Measurements from ENCODE around the gene HLF. TPM values are rescaled to one million over a fixed set of nuclear protein-coding genes. Genes with fewer than 3 reads are reported as not detected.

The HLF gene
- total RNA-seq, 1 experiment from 2014 or later = 3.2 TPM

GRCh38 chr17:55296171-55296695 is 31.5 kb downstream of the HLF start:
- H3K27ac ChIP-seq (ENCODE audit: low read depth, low read length, poor library complexity, severe bottlenecking) = no peak overlapping the region
- H3K36me3 ChIP-seq (ENCODE audit: insufficient read depth, low read length, poor library complexity, severe bottlenecking) = peaks cover 4% of the 10 kb centered on the region
- DNase-seq (ENCODE audit: low spot score) = no peak
- no peak overlapping the region for H3K4me3 ChIP-seq (ENCODE audit: low read depth, low read length, poor library complexity, severe bottlenecking)
- H3K4me1 ChIP-seq (ENCODE audit: insufficient read depth, low read length, poor library complexity, severe bottlenecking) = peaks cover 22% of the 10 kb centered on the region
- POLR2A ChIA-PET (ENCODE audit: low non-redundant PET) = no interaction called here
- H3K27me3 ChIP-seq (replicated peaks; ENCODE audit: insufficient read depth, low read depth, low read length, poor library complexity) = no peaks in the 10 kb centered on the region
- CTCF ChIA-PET = interaction anchor here (0.6 kb wide), 1 partner anchor 88 kb away, joined by 3 read pairs; no protein-coding TSS in a partner anchor
- H3K9me3 ChIP-seq (ENCODE audit: low read depth, low read length, poor library complexity, severe bottlenecking) = peaks cover 1% of the 10 kb centered on the region
- TF ChIP-seq, protein P1, sequence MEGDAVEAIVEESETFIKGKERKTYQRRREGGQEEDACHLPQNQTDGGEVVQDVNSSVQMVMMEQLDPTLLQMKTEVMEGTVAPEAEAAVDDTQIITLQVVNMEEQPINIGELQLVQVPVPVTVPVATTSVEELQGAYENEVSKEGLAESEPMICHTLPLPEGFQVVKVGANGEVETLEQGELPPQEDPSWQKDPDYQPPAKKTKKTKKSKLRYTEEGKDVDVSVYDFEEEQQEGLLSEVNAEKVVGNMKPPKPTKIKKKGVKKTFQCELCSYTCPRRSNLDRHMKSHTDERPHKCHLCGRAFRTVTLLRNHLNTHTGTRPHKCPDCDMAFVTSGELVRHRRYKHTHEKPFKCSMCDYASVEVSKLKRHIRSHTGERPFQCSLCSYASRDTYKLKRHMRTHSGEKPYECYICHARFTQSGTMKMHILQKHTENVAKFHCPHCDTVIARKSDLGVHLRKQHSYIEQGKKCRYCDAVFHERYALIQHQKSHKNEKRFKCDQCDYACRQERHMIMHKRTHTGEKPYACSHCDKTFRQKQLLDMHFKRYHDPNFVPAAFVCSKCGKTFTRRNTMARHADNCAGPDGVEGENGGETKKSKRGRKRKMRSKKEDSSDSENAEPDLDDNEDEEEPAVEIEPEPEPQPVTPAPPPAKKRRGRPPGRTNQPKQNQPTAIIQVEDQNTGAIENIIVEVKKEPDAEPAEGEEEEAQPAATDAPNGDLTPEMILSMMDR (conservative IDR thresholded peaks at IDR 0.05; ENCODE audit: low read depth, low read length) = peak; percentile 6; the same call in 1 of the 2 replicates
- TF ChIP-seq EZH2 (IDR thresholded peaks at IDR 0.05; ENCODE audit: borderline replicate concordance, low read depth, low read length, poor library complexity, severe bottlenecking) = no peak
- BruUV-seq (replicated peaks) = no TSS peak
- intact Hi-C loops (cut with micrococcal nuclease; ENCODE audit: unreplicated experiment) = loop anchor here (1.0 to 2.0 kb wide), 2 partner anchors 243 to 303 kb away; no protein-coding TSS in a partner anchor

DNA sequence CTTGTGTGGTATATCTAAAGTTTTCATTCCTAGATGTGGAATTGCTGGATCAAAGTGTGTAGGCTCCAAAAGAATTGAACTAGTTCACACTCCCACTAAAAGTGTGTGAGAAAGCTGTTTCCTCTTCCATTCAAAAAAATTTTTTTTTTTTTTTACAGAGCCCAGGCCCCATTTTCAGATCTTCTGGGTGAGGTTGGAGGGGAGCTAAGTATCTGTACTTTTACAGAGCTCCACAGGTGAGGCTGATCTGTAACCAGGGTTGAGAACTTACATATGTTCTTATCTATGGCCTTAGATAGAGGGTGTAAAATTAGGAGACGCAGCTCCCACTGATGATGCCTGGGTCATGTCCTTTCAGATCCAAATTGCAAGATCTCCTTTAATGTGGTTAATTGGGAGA is 31.9 kb downstream of the HLF start:
- POLR2A ChIA-PET (ENCODE audit: low non-redundant PET) = no interaction called here
- intact Hi-C loops (cut with micrococcal nuclease; ENCODE audit: unreplicated experiment) = loop anchor here (1.0 to 2.0 kb wide), 2 partner anchors 243 to 304 kb away; no protein-coding TSS in a partner anchor
- Histone ChIP-seq H3K36me3 (ENCODE audit: insufficient read depth, low read length, poor library complexity, severe bottlenecking) (peaks cover 4% of the 10 kb centered on the region), H3K9me3 (ENCODE audit: low read depth, low read length, poor library complexity, severe bottlenecking) (no peaks in the 10 kb centered on the region), H3K27me3 (replicated peaks; ENCODE audit: insufficient read depth, low read depth, low read length, poor library complexity) (no peaks in the 10 kb centered on the region), H3K4me1 (ENCODE audit: insufficient read depth, low read length, poor library complexity, severe bottlenecking) (peaks cover 22% of the 10 kb centered on the region), H3K27ac (ENCODE audit: low read depth, low read length, poor library complexity, severe bottlenecking) (no peak overlapping the region), H3K4me3 (ENCODE audit: low read depth, low read length, poor library complexity, severe bottlenecking) (no peak overlapping the region)
- CTCF ChIA-PET = interaction anchor here (0.6 to 0.7 kb wide), 2 partner anchors 88 to 229 kb away, joined by 3 to 5 read pairs; no protein-coding TSS in a partner anchor
- no TSS peak for BruUV-seq (replicated peaks)
- no peak for DNase-seq (ENCODE audit: low spot score)
- TF ChIP-seq, protein P1 (conservative IDR thresholded peaks at IDR 0.05; ENCODE audit: low read depth, low read length) = no peak
- TF ChIP-seq EZH2 (IDR thresholded peaks at IDR 0.05; ENCODE audit: borderline replicate concordance, low read depth, low read length, poor library complexity, severe bottlenecking) = no peak

DNA sequence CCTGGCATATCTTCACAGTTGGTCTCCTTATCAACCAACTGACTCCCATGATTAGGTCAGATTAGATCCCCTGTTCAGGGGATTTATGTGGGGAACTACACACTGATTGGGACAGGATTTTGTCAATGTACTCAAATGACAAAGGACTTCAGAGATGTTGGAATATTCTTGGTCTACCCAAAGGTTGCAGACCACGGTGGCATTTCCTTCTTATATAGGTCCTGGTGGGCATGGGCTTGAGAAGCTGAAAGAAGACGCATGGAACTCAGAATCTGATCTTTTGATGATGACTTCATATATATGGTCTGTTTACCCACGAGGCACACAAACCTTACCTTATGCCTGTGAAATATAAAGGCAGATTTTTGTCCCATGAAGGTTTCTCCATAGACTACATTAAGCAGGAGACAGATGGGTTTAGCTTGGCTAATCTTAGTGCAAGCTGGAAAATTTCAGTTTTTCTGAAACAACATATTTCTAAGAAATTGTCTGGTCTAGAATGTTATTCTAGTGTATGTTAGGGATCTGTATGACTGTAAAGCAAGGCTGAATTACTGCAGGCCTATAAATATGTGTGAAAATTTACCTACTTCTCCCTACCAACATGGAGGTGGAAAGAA is 33.5 kb downstream of the HLF start:
- no TSS peak for BruUV-seq (replicated peaks)
- Histone ChIP-seq H3K36me3 (ENCODE audit: insufficient read depth, low read length, poor library complexity, severe bottlenecking) (no peaks in the 10 kb centered on the region), H3K27ac (ENCODE audit: low read depth, low read length, poor library complexity, severe bottlenecking) (no peak overlapping the region), H3K9me3 (ENCODE audit: low read depth, low read length, poor library complexity, severe bottlenecking) (no peaks in the 10 kb centered on the region), H3K4me3 (ENCODE audit: low read depth, low read length, poor library complexity, severe bottlenecking) (no peak overlapping the region), H3K27me3 (replicated peaks; ENCODE audit: insufficient read depth, low read depth, low read length, poor library complexity) (no peaks in the 10 kb centered on the region), H3K4me1 (ENCODE audit: insufficient read depth, low read length, poor library complexity, severe bottlenecking) (peaks cover 22% of the 10 kb centered on the region)
- CTCF ChIA-PET = no interaction called here
- POLR2A ChIA-PET (ENCODE audit: low non-redundant PET) = no interaction called here
- no peak for TF ChIP-seq EZH2 (IDR thresholded peaks at IDR 0.05; ENCODE audit: borderline replicate concordance, low read depth, low read length, poor library complexity, severe bottlenecking)
- TF ChIP-seq, protein P1 (conservative IDR thresholded peaks at IDR 0.05; ENCODE audit: low read depth, low read length) = no peak
- no peak for DNase-seq (ENCODE audit: low spot score)
- intact Hi-C loops (cut with micrococcal nuclease; ENCODE audit: unreplicated experiment) = no loop called here

All from A673 (cell line).